IPS-15b (cell line): ENCODE measurements around the gene DSC2.

Experiments
- H3K27me3 ChIP-seq: one replicate; pipeline ENCODE4 v1.6.1; 2013; ENCODE audit warnings: low read length; ENCODE audit not compliant: control insufficient read depth, insufficient read depth
- H3K36me3 ChIP-seq: one replicate; pipeline ENCODE4 v1.6.1; 2013; ENCODE audit warnings: low read length; ENCODE audit not compliant: control insufficient read depth, insufficient read depth
- H3K4me1 ChIP-seq: one replicate; pipeline ENCODE4 v1.6.1; 2013; ENCODE audit warnings: mild to moderate bottlenecking, low read length; ENCODE audit not compliant: control insufficient read depth, insufficient read depth
- H3K4me3 ChIP-seq: one replicate; pipeline ENCODE4 v1.5.1; 2013; ENCODE audit warnings: low read depth, low read length
- H3K9ac ChIP-seq: one replicate; pipeline ENCODE4 v1.6.1; 2013; ENCODE audit warnings: low read depth, mild to moderate bottlenecking, low read length
- H3K9me3 ChIP-seq: one replicate; pipeline ENCODE4 v1.6.1; 2013; ENCODE audit warnings: mild to moderate bottlenecking, low read length; ENCODE audit not compliant: control insufficient read depth, insufficient read depth

Gene DSC2

GRCh38 chr18:31093880-31094279 is 8.3 kb downstream of the DSC2 start:
- no peaks in the 10 kb centered on the region for H3K27me3 ChIP-seq
- peaks cover 3% of the 10 kb centered on the region for H3K36me3 ChIP-seq
- H3K9me3 ChIP-seq, result no peaks in the 10 kb centered on the region
- no peak overlapping the region for H3K4me3 ChIP-seq
- H3K9ac ChIP-seq, result no peak overlapping the region
- no peaks in the 10 kb centered on the region for H3K4me1 ChIP-seq

- Histone ChIP-seq H3K9me3 (no peaks in the 10 kb centered on the region), H3K9ac (no peak overlapping the region), H3K4me1 (no peaks in the 10 kb centered on the region), H3K27me3 (no peaks in the 10 kb centered on the region), H3K4me3 (no peak overlapping the region), H3K36me3 (peaks cover 3% of the 10 kb centered on the region)
These were observed 8.9 kb downstream of the DSC2 start for GRCh38 chr18:31093294-31093693.

GRCh38 chr18:31091350-31091749 is 10.9 kb downstream of the DSC2 start:
- Histone ChIP-seq H3K9me3 (no peaks in the 10 kb centered on the region), H3K4me1 (no peaks in the 10 kb centered on the region), H3K36me3 (peaks cover 3% of the 10 kb centered on the region), H3K9ac (no peak overlapping the region), H3K27me3 (no peaks in the 10 kb centered on the region), H3K4me3 (no peak overlapping the region)

DNA sequence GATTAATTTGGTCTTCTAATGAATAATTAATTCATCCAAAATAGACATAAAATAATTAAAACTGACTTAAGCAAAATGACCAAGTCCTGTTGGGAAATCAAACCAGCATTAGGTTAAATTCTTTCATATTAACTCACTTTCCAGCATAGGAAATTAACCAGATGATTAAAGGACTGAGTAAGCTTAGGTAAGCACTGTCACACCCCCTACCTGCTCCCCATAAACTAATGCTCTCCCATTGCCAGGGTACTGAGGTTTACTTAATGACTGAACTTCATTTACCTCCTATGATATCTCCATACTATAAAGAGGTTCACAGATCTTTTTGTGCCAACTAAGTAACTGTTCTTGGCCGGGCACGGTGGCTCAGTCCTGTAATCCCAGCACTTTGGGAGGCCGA is 13.7 kb downstream of the DSC2 start:
- Histone ChIP-seq H3K4me3 (no peak overlapping the region), H3K4me1 (no peaks in the 10 kb centered on the region), H3K9me3 (no peaks in the 10 kb centered on the region), H3K27me3 (no peaks in the 10 kb centered on the region), H3K9ac (no peak overlapping the region), H3K36me3 (peaks cover 3% of the 10 kb centered on the region)

GRCh38 chr18:31079973-31080372 is 22.2 kb downstream of the DSC2 start:
- H3K36me3 ChIP-seq, result peaks cover 3% of the 10 kb centered on the region
- no peaks in the 10 kb centered on the region for H3K27me3 ChIP-seq
- no peaks in the 10 kb centered on the region for H3K4me1 ChIP-seq
- no peak overlapping the region for H3K9ac ChIP-seq
- H3K9me3 ChIP-seq, result no peaks in the 10 kb centered on the region
- H3K4me3 ChIP-seq, result no peak overlapping the region

DNA sequence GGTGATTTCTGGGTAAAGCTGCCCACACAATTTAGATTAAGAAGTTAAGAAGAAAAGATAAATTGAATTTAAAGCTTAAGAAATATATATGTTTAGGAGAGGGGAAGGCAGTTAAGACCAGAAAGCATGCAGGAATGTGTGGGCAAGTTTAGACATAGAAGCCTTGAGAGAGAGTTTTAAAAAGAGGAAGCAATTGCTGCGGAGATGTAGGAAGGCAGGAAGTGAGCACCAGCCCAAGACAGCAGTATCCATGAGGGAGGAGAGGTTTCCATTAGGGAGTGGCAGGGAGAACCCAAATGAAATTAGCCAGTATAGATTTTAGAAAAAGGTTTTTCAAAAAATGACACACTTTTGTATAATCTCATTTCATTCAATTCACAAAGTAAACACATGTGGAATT is 24.3 kb downstream of the DSC2 start:
- Histone ChIP-seq H3K4me3 (no peak overlapping the region), H3K9me3 (no peaks in the 10 kb centered on the region), H3K27me3 (no peaks in the 10 kb centered on the region), H3K4me1 (no peaks in the 10 kb centered on the region), H3K9ac (no peak overlapping the region), H3K36me3 (peaks cover 7% of the 10 kb centered on the region)

GRCh38 chr18:31072175-31072574 is 30.0 kb downstream of the DSC2 start:
- Histone ChIP-seq H3K9me3 (no peaks in the 10 kb centered on the region), H3K27me3 (no peaks in the 10 kb centered on the region), H3K36me3 (peaks cover 9% of the 10 kb centered on the region)

GRCh38 chr18:31070206-31070605 is 32.0 kb downstream of the DSC2 start:
- peaks cover 9% of the 10 kb centered on the region for H3K36me3 ChIP-seq
- H3K4me3 ChIP-seq, result no peak overlapping the region
- no peaks in the 10 kb centered on the region for H3K9me3 ChIP-seq
- no peaks in the 10 kb centered on the region for H3K27me3 ChIP-seq
- H3K9ac ChIP-seq, result no peak overlapping the region
- H3K4me1 ChIP-seq, result no peaks in the 10 kb centered on the region

More at GRCh38 chr18:31072175-31072574, 30.0 kb downstream of the DSC2 start:
- no peak overlapping the region for H3K9ac ChIP-seq
- H3K4me3 ChIP-seq, result no peak overlapping the region
- H3K4me1 ChIP-seq, result no peaks in the 10 kb centered on the region

DNA sequence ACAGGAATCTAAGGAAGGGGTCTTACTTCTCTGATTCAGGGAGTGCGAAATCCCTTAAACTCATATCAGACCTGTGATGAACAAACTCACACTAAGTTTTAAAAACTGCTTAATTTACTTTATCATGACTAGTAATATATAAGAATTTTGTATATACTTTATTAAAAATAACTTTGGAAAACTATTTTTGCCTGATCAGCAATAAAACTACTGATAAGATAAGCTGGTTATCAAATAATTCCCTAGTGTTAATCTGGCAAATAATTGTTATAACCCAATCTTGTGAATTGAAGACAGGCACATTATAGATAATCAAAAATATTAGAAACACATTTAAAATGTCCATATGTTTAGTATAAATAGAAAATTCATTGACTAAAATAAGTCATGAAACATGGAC is 36.0 kb downstream of the DSC2 start:
- Histone ChIP-seq H3K27me3 (no peaks in the 10 kb centered on the region), H3K36me3 (peaks cover 3% of the 10 kb centered on the region), H3K4me3 (no peak overlapping the region)

GRCh38 chr18:31065036-31065773 is 37.0 kb downstream of the DSC2 start:
- Histone ChIP-seq H3K36me3 (peaks cover 2% of the 10 kb centered on the region), H3K4me3 (no peak overlapping the region), H3K4me1 (no peaks in the 10 kb centered on the region), H3K9me3 (no peaks in the 10 kb centered on the region), H3K27me3 (no peaks in the 10 kb centered on the region), H3K9ac (no peak overlapping the region)

More for the DNA sequence above, 36.0 kb downstream of the DSC2 start:
- Histone ChIP-seq H3K4me1 (no peaks in the 10 kb centered on the region), H3K9ac (no peak overlapping the region), H3K9me3 (no peaks in the 10 kb centered on the region)

DNA sequence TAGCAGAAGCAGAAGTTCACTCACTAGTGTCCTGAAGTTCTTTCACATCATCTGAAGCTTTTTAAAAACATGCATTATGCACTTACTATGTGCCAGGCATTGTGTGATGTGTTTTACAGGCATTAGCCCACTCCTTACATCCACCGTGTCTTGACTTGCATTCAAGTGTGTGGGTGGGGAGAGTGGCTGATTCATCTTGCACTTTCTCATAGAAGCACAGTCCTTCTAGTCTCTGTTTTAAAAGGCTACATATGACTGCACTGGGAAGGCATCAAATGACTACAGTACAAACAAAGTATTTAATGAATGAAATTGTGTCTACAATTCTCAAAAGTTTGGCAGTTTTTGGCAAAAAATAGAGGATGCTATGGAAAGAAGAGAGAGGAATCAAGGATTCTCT is 38.1 kb downstream of the DSC2 start:
- Histone ChIP-seq H3K4me1 (no peaks in the 10 kb centered on the region), H3K4me3 (no peak overlapping the region), H3K27me3 (no peaks in the 10 kb centered on the region), H3K9ac (no peak overlapping the region), H3K36me3 (no peaks in the 10 kb centered on the region), H3K9me3 (no peaks in the 10 kb centered on the region)

DNA sequence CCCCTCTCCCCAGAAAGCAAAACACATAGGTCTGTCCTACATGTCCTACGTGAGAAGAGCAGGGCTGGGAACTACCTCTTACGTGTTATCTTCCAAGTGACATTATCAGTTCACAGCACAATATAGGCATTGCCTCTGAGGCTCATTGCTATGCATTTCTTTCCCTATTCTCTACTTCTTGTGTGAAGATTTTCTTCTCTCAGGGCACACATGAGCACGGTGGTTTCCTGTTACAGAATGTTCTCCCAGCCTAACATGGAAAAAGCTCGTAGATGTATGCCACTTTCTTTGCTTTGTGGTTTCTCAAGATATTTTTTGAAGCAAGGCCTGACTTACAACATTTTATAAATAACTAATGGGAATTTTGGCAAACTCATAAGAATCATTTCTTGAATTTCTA is 40.3 kb downstream of the DSC2 start:
- H3K9ac ChIP-seq, result no peak overlapping the region
- H3K4me1 ChIP-seq, result peaks cover 1% of the 10 kb centered on the region
- H3K4me3 ChIP-seq, result no peak overlapping the region
- no peaks in the 10 kb centered on the region for H3K36me3 ChIP-seq
- H3K9me3 ChIP-seq, result no peaks in the 10 kb centered on the region
- H3K27me3 ChIP-seq, result no peaks in the 10 kb centered on the region
